ENCODE results near the gene TIPRL. TPM values are rescaled to one million over a fixed set of nuclear protein-coding genes. Genes with fewer than 3 reads are reported as not detected.
A peak's percentile ranks its signal among the peaks of the same experiment; 100 is the strongest.

Gene TIPRL
- 10 to 100 TPM; 40.0 to 40.1 TPM for total RNA-seq

DNA sequence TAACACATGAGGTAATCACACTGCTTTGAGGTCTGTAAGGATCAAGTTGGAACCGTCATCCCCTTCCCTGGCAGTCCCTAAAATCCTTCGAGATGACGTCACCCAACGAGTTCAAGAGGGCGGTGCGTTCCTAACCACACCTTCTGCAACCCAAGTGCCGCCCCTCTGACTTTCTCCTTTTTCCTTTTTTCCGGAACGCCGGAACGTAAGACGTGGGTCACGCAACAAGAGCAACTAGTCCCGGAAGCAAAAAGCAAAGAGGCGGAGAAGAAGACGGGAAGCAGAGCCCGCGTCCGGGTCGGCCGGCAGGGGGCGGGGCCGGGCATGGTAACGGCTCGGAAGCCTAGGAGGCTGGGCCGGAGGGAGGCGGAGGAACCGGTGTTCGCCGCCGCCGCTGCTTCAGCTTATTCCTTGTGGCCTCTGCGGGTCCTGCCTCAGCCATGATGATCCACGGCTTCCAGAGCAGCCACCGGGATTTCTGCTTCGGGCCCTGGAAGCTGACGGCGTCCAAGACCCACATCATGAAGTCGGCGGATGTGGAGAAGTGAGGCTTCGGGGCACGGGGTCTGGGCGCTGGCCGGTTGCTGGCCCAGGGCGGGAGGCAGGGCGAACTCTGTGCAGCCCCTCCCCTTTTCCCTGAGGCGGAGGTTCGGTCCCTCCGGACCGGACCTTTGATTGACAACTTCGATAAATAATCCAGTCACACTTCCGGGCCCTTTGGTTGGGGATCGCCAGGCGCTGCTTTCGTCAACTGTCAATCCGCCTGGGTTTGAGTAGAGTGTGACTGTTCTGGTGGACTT lies at the start of gene TIPRL:
TSS of gene TIPRL (plus strand) at position 325 of the 800 bp plus-strand sequence. CDS start at position 441, 116 bp downstream.
- no peak within 1 kb of the TSS for H3K4me3 Mint-ChIP-seq

DNA sequence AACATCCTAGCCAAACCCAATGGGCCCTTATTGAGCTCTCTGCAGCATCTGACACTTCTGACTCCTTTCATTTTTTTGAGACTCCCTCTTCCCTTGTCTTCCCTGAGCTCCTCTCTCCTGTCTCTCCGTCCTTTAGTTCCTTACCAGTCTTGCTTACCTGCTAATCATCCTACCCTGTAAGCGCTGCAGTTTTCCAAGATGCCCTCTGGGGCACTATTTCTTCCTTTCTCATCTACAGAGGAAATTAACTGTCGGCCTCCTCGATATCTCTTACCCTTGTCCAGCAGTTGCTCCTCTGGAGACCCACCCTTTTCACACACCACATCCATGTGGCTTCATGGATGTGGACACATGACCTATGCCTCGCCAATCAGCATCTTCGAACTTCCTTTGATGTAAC lies 48.8 kb upstream of the TIPRL start:
- Mint-ChIP-seq H3K4me1 (no peaks in the 10 kb centered on the region), H3K27me3 (peaks cover 55% of the 10 kb centered on the region), H3K4me3 (no peak overlapping the region), H3K36me3 (no peaks in the 10 kb centered on the region), H3K27ac (no peak overlapping the region), H3K9me3 (no peaks in the 10 kb centered on the region)
- DNase-seq (no peak), ATAC-seq (ENCODE audit: low read depth) (no peak)
- POLR2A ChIA-PET, result no interaction called here

More for the DNA sequence above, at the start of gene TIPRL:
- Mint-ChIP-seq H3K9me3 (no peaks in the 10 kb centered on the region), H3K27ac (no peak within 1 kb of the TSS), H3K36me3 (no peaks in the 10 kb centered on the region), H3K27me3 (peaks cover 10% of the 10 kb centered on the region), H3K4me1 (peaks cover 6% of the 10 kb centered on the region)
- POLR2A ChIA-PET, result interaction anchor here (1.0 kb wide), 1 partner anchor 47 kb away, joined by 3 read pairs; the partner anchor contains the start of gene SFT2D2
- DNase-seq, result peak; percentile 96
- peak; percentile 92 for ATAC-seq (ENCODE audit: low read depth)

DNA sequence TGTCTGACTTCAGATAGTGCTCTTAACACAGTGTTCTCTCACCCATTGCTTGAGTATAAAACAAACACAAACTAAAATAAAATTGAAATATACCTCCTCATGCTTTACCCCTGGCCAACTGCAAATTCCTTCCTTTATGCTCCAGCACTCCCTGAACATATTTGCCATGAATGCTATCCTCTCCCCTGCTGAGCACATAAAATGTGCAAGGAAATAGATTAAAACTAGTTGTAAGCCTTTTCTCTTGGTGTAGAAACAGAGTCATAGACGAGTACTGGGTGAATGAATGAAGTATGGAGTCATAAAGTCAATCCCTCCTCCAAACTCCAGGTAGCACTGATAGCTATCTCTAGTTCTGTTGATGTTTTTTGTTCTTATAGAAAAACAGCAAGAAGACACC lies 44.6 kb upstream of the TIPRL start:
- ATAC-seq (ENCODE audit: low read depth), result no peak
- Mint-ChIP-seq H3K36me3 (peaks cover 3% of the 10 kb centered on the region), H3K9me3 (no peaks in the 10 kb centered on the region), H3K27ac (no peak overlapping the region), H3K4me1 (peaks cover 9% of the 10 kb centered on the region), H3K4me3 (no peak overlapping the region), H3K27me3 (peaks cover 67% of the 10 kb centered on the region)
- POLR2A ChIA-PET, result no interaction called here
- DNase-seq, result no peak

DNA sequence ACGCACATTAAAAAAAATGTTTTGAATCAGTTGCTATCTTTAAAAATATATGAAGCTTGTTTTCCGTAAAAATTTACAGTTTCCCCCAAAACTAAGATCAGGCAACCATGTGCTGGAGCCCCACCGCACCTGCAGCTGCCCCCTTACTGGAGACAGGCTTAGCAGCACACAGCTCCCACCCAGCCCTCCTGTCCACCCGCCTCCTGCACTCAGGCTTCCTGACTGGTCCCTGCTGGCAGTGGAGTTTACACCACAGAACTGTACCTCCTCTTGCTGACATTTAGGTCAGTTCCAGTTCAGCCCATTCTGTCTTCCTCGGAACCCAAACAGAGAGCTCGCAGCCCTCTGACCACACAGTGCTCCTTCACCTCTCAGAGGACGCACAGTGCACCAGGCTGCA lies 44.1 kb upstream of the TIPRL start:
- ATAC-seq (ENCODE audit: low read depth), result no peak
- H3K27me3 Mint-ChIP-seq, result peaks cover 69% of the 10 kb centered on the region
- peaks cover 3% of the 10 kb centered on the region for H3K36me3 Mint-ChIP-seq
- no peak overlapping the region for H3K27ac Mint-ChIP-seq
- no peak for DNase-seq
- H3K4me3 Mint-ChIP-seq, result no peak overlapping the region
- peaks cover 9% of the 10 kb centered on the region for H3K4me1 Mint-ChIP-seq
- POLR2A ChIA-PET, result no interaction called here
- no peaks in the 10 kb centered on the region for H3K9me3 Mint-ChIP-seq

DNA sequence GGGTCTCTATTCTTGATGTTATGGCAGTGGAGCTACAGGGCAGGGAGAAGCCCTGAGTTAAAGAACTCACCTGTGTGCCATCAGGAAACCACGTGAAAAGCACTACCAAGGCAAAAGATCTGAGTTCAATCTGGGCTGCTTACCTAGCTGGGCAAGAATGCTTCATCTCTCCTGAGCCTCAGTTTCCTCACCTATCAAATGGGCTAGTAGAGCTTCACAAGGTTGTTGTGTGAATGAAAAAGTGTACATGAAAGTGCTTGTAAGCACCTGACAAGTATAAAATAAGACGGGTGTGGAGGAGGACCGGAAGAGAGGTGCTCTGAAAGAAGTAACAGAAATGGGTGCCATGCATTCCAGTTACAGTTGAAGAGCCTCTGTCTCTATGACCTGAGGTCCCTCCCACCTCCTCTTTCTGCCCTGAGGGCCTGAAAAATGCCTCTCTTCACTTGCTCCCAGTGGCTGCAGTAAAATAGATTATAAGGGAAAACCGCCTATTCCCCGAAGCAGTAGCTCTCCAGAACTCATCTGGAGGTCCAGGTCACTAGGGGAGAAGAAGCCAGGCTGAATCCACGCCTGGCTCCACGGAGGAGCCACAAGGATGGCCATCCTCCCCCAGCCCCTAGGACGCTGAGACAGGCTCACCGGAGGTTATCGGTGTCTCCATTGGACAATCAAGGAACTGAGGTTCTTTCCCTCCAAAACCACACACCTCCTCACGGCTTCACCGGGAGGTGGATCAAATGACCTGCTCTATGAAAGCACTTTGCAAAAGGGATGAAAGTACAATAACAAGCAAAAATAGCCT lies 43.4 kb upstream of the TIPRL start:
- Mint-ChIP-seq H3K36me3 (peaks cover 3% of the 10 kb centered on the region), H3K9me3 (no peaks in the 10 kb centered on the region), H3K4me3 (peak overlapping the region; percentile 67), H3K27ac (no peak overlapping the region), H3K27me3 (peaks cover 64% of the 10 kb centered on the region), H3K4me1 (peaks cover 9% of the 10 kb centered on the region)
- ATAC-seq (ENCODE audit: low read depth), result no peak
- POLR2A ChIA-PET, result no interaction called here
- no peak for DNase-seq

DNA sequence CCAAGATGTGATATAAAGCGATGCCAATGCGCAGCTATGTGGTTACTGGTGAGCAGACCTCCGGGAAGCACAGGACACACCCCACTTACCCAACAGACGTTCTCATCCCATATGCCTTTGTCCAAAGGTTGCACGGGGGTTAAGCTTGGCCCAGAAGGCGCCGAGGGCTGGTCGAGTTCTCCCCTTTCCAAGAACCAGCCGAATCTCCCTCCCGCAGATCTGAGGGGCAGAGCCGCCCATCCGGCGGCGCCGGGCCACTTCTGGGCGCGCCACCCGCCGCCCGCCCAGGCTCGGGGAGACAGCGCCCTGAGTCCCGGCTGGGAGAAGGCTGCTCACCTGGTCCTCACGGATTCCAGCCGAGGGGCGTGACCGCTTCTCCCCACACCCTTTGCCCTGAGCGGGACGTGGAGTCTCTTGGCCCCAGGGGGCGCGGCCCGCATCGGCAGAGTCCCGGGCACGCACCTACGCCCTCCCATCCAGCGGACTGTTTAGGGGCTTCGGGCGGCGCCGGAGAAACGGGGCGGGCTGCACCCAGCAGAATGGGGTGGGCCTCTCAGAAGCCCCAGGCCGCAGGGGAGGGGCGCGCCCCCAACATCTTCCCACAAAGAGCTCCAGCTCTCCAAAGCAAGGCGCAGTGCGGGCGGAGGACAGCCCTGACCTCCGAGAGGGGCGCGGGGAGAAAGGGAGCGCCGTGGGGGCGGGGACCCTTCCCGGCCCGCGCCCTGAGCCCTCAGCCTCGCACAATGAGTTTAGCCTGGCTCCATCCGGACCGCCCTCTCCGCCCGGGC lies 42.6 kb upstream of the TIPRL start:
- Mint-ChIP-seq H3K9me3 (no peaks in the 10 kb centered on the region), H3K4me3 (peak overlapping the region; percentile 67), H3K36me3 (peaks cover 3% of the 10 kb centered on the region), H3K27me3 (peaks cover 71% of the 10 kb centered on the region), H3K27ac (no peak overlapping the region), H3K4me1 (peaks cover 9% of the 10 kb centered on the region)
- ATAC-seq (ENCODE audit: low read depth), result peak; percentile 41
- POLR2A ChIA-PET, result no interaction called here
- peak; percentile 45 for DNase-seq

DNA sequence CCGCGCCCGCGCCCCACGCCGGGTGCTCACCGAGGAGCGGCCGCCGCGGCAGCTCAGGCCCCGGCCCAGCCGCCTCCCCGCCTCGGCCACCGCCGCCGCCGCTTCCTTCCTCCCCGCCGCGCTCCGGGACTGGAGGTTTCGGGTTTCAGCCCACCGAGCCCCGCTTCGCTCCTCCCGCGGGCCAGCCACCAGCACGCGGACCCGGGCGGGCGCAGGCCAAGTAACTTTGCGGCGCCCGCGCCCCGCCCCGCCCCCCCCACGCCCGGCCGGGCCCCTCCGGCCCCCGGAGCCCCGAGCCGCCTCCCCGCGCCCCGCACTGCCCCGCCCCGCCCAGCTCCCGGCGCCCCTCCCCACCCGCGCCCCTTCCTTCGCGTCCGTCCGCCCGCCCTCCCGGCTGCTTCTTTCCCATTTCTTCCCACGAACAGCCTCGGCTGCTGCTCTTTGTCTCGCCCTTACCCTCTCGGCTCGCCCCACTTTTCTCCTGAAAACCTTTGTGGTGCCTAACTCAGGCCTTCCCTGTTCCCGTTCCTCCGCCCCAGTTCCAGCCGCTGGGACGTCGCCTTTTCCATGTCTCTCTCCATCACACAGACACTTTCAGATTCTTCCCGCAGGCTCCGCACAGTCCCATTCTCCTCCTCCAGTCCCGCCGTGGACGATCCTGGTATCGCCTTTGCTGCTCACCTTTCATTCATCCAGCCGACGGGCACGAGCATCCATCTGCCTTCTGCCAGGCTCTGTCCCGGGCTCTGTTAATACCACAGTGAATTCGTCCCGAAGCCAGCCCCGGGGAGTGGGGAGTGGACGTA lies 41.9 kb upstream of the TIPRL start, which contains the start of gene GPR161:
TSS of gene GPR161 (minus strand) at position 222 of the 806 bp plus-strand sequence. CDS start 32,080 bp downstream, outside the sequence.
- peak; percentile 59 for DNase-seq
- peaks cover 3% of the 10 kb centered on the region for H3K36me3 Mint-ChIP-seq
- peak; percentile 55 for ATAC-seq (ENCODE audit: low read depth)
- POLR2A ChIA-PET, result no interaction called here
- H3K27ac Mint-ChIP-seq, result peak within 1 kb of the TSS; percentile 31
- no peaks in the 10 kb centered on the region for H3K9me3 Mint-ChIP-seq
- H3K4me3 Mint-ChIP-seq, result peak within 1 kb of the TSS; percentile 83
- peaks cover 70% of the 10 kb centered on the region for H3K27me3 Mint-ChIP-seq
- H3K4me1 Mint-ChIP-seq, result peaks cover 9% of the 10 kb centered on the region

DNA sequence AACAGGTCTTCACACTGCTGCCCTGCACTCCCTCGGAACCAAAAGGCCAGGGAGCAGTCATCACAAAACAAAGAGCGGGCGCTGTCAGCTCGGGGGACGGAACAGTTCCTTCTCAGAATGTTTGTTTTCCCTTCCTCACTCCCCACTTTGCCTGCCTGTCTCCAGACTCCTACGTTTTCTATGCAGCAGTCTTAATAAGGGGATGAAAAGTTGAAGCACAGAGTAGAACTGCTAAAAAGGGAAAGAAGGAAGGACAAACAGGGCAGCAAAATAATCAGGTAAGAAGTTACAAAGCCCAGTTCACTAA lies 41.3 kb upstream of the TIPRL start:
- no peak for DNase-seq
- H3K4me3 Mint-ChIP-seq, result peak overlapping the region; percentile 83
- H3K27me3 Mint-ChIP-seq, result peaks cover 72% of the 10 kb centered on the region
- no peaks in the 10 kb centered on the region for H3K9me3 Mint-ChIP-seq
- POLR2A ChIA-PET, result no interaction called here
- no peak for ATAC-seq (ENCODE audit: low read depth)
- H3K27ac Mint-ChIP-seq, result peak overlapping the region; percentile 31
- H3K36me3 Mint-ChIP-seq, result peaks cover 3% of the 10 kb centered on the region
- H3K4me1 Mint-ChIP-seq, result peaks cover 9% of the 10 kb centered on the region

DNA sequence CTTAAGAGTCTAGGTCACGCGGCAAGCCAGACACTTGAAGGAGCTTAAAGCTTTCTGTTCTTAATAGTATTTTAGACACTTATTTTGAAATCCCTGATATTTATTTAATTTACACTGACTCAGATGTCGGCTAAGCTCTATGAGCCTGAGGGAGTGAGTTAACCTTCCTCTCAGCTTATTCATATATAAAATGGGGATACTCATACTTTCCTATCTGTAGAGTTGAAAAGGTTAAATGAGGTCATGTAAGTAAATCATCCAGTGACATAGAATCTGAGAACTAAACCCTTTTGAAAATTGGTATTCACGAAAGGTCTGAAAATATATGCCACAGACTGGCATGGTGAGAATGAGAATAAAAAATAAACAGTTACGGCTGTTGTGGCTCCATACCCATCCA lies 40.6 kb upstream of the TIPRL start:
- H3K27ac Mint-ChIP-seq, result no peak overlapping the region
- ATAC-seq (ENCODE audit: low read depth), result no peak
- POLR2A ChIA-PET, result no interaction called here

DNA sequence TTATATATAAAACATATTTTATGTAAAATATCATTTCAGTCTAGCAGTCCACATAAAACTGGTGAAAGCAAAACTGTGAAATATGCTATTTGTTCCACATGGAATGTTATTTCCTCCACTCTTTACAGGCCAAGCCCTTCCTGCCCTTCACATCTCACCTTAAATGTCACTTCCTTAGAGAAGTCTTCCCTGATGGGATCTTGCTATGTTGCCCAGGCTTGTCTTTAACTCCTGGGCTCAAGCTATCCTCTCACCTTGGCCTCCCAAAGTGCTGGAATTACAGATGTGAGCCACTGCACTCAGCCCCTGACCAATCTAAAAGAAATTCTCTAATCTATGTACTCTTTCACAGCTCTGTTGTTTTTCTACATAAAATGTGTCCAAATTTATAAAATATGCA lies 39.7 kb upstream of the TIPRL start:
- Mint-ChIP-seq H3K27me3 (peaks cover 62% of the 10 kb centered on the region), H3K36me3 (peaks cover 3% of the 10 kb centered on the region), H3K27ac (no peak overlapping the region), H3K4me3 (no peak overlapping the region), H3K4me1 (peaks cover 9% of the 10 kb centered on the region), H3K9me3 (no peaks in the 10 kb centered on the region)
- DNase-seq (no peak), ATAC-seq (ENCODE audit: low read depth) (no peak)
- POLR2A ChIA-PET, result no interaction called here

More for the DNA sequence above, 40.6 kb upstream of the TIPRL start:
- peaks cover 9% of the 10 kb centered on the region for H3K4me1 Mint-ChIP-seq
- DNase-seq, result no peak
- peaks cover 3% of the 10 kb centered on the region for H3K36me3 Mint-ChIP-seq
- H3K4me3 Mint-ChIP-seq, result no peak overlapping the region
- H3K9me3 Mint-ChIP-seq, result no peaks in the 10 kb centered on the region
- peaks cover 69% of the 10 kb centered on the region for H3K27me3 Mint-ChIP-seq

DNA sequence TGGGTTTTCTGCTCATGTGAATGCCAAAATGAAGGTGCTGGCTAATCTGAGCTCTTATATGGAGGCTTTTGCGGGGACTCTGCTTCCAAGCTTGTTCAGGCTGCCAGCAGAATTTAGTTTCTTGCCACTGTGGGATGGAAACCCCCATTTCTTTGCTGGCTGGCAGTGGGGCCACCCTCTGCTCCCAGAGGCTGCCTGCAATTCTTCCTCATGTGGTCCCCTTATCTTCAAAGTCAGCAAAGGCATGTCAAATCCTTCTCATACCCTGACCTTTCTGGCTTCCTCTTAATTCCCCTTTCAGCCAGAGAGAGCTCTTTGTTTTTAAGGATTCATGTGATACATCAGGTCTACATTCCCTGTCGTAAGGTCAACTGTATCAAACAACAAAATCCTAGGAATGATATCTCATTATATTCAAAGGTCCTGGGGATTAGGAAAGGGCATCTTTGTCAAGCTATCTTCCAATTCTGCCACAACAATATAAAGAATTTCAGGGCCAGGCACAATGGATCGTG lies 36.8 kb upstream of the TIPRL start:
- H3K27ac Mint-ChIP-seq, result no peak overlapping the region
- POLR2A ChIA-PET, result interaction anchor here (0.6 kb wide), 1 partner anchor 938 kb away, joined by 3 read pairs; no protein-coding TSS in a partner anchor
- DNase-seq (no peak), ATAC-seq (ENCODE audit: low read depth) (no peak)
- H3K4me3 Mint-ChIP-seq, result no peak overlapping the region
- peaks cover 7% of the 10 kb centered on the region for H3K4me1 Mint-ChIP-seq
- H3K9me3 Mint-ChIP-seq, result no peaks in the 10 kb centered on the region
- H3K27me3 Mint-ChIP-seq, result peaks cover 43% of the 10 kb centered on the region
- H3K36me3 Mint-ChIP-seq, result peaks cover 3% of the 10 kb centered on the region
